ENCODE measurements around the gene NAP1L1.

Gene NAP1L1

DNA sequence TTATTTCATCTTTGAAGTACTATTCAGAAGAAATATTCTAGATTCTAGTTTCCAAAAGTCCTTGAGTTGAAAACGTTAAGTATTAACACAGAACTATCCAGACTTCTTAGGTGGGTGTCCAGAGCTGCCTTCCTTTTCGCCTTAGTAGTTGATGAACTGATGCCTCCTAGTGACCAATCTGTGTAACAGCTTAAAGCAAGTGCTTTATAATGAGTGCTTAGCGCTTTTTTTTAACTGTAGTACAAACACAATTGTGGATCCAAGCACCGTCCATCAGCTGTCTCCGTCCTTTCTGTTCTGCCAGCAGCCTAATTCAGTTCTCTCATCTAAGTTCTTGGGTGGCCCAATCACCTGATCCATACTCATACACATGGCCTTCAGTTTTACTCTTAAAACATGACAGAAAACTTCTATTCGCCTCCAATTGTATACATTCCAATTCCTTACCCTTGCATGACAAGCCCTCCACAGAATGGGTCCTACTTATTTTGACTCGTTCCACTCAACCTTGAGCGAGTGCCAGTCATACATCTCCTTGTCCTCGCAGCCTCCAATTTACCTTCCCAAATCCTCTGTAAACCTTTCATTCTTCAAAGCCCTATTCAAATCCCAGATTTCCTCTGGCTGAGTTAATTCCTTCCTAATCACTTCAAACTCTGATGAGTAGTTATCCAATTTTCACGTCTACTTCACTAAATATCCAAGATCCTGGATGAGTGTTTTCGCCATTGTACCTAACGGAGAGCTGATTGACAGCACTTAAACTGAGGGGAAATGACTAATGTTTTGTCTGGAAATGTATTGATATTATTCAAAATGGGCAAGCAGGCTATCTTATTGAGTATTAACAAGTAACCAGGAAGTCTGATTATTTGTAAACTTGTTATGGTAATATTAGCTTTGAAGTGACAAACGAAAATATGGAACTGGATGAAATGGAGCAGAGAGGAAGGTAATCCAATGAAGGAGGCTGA lies 47.1 kb downstream of the NAP1L1 start:
- peak in 2 of 14 donors; percentile 45 to 46 for DNase-seq

DNA sequence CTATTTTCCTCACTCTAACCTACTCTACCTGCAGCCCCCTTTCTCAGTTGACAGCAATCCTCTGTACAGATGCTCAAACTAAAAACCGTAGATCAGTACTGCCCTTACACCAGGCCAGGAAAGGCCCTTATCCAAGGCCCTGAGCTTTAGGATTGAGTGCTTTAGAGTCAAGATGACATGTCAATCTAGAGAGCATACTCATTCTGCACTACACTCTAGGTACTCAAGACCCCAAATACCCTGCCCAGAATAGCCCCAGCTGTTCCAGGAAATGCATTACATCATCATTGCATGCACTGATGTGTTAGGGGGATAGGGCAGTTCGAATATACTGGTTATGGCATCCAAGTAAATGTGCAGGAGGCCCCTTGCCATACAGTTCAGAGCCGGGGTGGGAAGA lies 49.4 kb downstream of the NAP1L1 start:
- DNase-seq, result no peak

DNA sequence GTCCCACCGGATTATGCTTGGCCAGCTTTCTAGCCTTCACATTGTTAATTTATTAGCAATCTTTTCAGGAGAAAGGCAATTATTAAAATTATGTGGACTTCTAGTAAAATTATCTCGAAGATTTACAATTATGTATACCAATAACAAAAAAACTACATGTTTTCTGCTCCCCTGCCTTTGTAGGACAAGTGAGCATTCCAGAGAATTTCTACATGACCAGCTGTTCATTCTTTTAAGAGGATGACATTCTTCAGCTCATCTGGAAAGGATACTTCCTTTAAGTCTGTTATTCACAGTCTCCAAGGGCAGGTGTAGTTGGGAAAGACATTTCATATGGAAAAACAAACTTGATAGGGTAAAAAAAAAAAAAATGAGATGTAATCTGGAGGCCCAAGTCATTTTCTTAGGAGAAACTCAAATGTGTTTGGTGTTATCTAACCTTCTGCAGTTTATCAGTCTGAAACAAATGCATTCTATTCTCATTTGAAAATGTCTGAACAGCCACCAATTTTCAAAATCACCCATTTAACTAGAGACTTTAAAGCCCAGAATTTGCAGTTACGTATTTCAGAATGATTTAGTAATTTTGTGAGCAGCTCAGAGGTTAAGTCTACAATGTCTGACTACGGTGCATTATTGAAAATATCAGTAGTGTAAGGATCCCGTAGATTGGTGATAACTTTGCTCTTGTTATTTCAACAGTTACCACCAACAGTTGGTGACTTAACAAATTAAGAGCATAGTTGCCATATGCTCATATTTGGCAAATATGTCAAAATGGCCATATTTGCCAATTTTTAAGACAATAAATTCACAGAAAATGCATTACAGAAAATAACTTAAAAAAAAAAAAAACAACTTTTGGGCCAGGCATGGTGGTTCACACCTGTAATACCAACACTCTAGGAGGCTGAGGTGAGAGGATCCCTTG lies 51.1 kb downstream of the NAP1L1 start:
- DNase-seq, result no peak

DNA sequence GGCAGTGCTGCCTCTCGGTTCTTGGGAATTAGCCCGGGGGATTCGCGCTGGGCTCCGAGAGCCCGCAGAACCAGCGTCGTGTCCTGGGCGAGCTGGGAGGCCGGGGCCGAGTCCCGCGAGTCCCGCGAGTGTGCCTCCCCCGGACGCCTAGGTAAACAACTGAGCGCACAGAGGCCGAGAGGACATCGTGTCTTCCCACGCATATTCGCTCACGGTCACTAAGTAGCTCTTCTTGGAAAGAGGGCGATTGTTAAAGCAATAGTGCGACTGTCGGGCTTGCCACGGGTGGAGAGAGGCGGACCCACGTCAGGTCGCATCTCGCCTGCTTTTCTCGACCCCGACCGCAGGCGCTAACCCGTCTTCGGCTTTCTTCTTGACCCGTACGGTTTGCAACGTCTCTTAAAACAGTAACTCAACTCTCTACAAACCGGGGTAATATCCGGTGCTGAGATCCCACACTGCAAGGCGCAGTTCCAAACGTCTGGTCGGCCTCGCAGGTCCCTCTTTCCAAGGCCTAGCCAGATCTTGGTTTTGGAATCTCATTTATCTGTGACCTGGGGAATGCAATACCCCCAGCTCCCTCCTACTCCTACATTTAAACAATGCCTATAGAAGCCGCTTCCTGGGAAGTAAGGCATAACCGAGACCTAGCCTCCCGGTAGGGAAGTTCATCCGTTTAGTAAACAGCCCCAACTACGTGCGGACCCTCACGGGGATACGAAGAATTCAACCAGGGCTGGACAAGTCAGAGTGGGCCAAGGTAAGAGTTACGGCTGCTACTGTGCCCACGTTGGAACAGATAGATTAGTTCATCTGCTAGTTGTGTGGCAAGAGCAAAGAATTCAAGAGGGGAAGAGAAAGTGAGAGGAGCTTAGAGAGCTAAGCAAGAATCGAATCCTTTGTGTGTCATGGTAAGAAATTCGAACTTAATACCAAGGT lies 52.2 kb downstream of the NAP1L1 start:
- DNase-seq, result peak in 5 of 14 donors; percentile 60 to 75 (median 70)

DNA sequence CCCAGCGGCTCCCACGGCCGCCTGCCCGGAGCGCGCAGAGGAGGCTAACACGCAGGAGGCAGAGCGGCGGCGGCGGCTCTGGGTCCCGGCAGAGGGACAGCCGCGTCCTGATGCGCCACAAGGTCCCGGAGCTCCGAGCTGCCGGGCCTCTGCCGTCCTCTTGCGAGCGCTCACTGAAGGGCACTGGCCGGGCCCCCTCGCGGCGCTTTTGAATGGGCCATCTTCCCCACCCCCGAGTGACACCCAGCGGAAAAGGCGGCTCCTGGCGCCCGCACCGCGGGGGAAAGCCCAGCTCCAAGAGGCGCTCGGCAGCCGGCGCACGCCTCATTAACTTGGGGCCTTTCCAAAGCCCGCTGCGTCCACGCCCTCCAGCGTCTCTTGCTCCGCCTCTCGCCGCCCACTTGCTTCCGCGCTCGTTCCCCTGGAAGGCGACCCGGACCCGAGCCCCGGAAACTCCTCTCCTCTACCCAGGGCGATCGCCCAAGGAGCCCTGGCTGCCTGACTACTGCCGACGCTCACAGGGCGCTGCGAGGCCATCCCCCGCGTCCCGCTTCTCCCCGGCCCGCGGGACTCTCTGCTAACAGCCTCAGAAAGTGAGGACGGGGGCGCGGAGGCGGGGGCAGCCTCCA lies 53.0 kb downstream of the NAP1L1 start, which contains the start of gene PHLDA1:
Gene PHLDA1 (minus strand): TSS at position 363 of the 629 bp plus-strand sequence.
- DNase-seq, result peak in 13 of 14 donors; percentile 77 to 96 (median 88)

DNA sequence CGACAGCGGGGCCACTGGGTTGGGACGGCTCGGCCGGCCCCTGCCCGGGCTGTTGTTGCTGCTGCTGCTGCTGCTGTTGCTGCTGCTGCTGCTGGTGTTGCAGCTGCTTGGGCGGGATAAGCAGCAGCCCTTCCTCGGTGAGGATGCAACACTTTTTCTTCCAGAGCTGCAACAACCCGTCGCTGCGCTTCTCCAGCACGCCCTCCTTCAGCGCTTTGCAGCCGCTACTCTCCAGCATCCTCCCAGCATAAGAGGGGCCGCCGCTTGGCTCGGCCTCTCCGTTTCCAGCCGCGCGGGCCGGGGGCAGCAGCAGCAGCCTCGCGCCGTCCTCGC lies 53.4 kb downstream of the NAP1L1 start:
- DNase-seq, result peak in 6 of 14 donors; percentile 55 to 68 (median 64)

DNA sequence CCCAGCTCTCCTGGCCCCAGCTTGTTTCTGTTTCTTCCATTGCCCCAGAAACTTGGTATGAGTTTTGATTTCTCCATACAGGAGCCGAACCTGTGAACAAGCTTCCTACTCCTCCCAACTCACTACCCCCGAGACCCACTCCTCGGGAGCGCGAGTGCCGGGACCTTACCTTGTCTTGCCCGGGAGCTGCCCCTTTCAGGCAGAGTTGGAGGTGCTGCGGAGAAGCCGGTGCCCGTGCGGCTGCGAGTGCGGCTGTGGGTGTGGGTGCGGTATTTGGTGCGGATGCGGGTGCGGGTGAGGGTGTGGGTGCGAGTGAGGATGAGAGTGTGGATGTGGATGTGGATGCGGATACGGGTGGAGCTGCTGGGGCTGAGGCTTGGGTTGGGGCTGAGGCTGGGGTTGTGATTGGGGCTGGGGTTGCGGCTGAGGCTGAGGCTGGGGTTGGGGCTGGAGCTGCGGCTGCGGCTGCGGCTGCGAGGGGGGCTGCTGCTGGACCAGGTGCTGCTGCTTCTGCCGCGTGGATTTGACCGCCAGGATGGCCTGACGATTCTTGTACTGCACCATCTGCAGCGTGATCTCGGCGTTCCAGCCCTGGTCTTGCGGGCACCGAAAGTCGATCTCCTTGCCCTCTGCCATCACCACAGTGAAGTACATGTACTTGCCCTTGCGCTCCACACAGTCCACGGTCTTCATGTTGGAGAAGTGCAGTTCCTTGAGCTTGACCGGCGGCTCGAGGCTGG lies 54.0 kb downstream of the NAP1L1 start:
- DNase-seq, result peak in 6 of 14 donors; percentile 33 to 68 (median 61)

DNA sequence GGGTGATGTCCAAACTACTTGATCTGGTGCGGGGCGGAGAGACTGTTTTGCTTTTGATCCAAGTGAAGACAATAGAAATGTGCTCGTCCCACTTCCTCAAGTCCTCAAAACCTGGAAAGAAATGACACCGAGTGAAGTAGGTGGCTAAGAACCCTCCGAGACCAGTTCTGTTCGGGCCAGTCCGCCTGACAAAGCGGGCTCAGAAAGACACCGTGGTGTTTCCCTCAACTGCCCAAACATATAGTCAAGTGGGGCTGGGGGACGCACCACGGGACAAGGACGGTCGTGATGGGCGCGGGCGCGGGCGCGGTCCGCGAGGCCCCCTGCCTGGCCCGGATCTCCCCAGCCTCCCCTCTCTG lies 54.5 kb downstream of the NAP1L1 start:
- peak in 4 of 14 donors; percentile 31 to 42 (median 36) for DNase-seq

DNA sequence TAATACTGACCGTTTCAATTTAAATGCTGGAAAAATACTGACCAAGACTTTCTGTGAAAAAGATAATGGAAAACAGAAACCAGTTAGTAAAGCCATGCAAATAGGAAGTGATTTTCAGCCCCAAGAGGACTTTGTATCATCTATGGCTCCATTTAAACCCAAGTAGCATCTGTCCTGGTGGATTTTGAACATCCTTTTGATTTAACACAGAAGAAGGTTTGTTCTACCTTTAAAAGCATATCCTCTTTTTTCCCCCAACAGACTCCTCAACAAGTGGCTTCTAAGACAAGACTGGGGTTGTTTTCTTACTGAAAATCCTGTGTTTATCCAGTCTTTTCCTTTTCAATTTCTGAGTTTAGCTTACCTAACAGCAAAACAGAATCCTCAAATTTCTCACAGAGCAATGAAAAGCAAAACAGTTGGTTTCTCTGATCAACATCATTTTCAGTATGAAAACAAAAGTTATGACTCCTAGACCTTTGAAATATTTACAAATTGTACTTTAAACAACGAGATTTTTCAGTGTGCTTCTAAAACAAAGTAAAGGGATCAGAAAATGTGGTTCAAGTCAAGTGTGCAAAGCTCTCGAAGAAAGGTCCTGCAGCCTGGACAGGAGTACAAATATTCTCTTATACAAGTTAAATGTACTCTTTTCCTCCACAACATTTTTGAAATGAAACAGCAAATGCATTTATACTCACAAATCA lies 55.8 kb downstream of the NAP1L1 start:
- no peak for DNase-seq

DNA sequence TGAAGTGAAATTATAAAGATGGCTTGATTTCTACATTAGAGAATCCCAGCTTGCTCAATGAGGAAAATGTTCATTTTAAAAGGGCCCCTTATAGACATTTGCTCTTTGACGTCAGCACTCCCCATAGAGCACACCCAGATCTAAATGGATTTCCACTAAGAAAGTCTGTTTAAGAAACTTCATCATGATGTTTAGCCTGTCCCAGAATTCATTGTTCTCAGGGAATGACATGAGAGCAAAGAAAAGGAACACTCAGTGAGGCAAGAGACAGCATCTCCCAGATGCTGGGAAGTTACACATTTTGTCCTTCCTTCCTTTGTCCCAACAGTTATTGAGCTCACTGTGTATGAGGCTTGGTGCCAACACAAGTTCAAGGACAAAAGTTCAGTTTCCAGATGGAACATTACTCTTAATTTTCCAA lies 57.8 kb downstream of the NAP1L1 start:
- DNase-seq, result no peak

DNA sequence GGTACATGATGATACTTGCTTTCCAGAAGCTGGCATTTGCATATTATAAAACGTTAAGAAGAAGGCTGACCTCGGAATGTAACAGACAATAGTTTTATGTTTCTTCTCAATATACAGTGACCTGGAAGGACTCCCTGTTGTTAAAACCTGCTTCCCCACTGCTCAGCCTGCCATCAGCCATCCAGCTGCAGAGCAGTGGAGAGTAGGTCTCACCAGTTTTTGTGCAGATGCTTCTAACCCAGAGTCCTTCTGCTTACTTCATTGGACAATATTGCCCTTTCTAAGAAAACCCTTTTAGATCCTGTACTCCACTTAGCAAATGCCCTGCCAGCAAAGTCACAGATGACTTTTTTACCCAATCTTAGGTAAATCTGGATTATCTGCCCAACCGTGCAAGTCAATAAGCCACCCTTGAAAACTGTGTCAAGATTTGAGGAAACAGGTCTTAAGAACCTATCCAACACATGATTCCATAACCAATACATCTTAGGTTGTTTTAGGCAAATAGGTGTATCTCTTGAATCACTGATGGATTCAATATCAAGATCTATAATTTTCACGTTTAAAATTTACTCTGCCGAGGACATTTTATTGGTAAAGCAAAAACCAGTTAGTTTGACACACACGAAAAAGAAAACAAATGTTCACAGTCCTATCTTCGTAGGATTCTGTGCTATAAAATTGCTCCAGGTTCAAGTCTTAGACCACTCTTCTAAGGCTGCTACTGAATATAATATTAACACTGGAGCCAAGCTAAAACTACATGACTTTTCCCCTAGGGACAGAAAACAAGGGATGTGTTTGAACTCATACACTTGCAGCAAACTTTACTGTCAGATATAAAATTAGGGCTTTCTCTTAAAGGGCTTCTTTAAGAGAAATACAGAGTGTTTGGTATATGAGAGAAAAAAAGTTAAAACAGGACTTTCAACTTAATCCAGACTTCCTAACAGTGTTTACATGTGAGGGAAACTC lies 58.6 kb downstream of the NAP1L1 start:
- DNase-seq, result no peak

DNA sequence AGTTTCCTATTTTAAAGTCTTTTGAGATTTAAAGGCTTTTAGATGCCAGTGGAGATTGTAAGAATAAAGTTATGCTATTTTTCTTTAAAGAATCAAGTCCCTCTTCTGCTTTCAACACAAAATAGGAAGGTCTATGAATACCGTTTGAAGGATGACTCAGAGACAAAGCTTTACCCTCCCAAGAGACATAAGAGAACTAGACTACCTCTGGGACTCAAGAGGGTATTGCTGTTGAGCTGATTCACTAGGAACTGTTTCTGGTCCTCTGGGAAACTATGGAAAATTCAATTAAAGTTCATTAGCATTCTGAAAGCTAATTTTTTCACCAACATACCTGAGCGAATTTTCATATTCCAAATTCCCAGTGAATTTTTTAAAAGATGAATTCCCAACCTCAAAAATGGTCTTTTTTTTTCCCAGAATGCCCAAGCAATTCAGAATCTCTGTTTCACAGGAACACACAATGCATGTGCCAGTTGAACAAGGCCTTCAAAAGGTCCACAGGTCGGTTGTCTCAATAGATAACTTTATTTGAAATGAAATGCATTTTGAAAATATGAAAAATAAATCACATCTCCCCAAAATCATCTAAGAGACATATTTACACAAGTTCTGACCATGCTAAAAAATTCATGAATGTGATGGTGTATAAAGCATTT lies 59.4 kb downstream of the NAP1L1 start:
- DNase-seq, result no peak

DNA sequence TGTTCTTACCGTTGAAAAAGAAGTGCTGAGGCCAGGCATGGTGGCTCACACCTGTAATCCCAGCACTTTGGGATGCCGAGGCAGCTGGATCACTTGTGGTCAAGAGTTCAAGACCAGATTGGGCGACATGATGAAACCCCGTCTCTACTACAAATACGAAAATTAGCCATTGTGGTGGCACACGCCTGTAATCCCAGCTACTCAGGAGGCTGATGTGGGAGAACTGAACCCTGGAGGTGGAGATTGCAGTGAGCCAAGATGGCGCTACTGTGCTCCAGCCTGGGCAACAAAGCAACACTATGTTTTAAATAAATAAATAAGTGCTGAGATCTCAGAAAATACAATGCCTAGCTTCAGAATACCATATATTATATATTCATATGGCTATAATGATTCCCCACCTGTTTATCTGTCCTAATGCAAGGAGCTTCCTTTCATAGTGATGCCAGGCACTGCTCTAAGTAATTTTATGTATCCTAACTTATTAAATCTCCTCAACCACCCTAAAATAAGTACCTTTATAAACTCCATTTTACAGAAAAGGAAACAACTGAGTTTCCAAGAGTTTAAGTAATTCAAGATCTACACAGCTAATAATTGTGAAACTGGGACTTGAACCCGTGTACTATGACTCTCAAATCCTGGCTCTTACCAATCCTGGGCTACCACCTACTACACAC lies 60.2 kb downstream of the NAP1L1 start:
- no peak for DNase-seq

DNA sequence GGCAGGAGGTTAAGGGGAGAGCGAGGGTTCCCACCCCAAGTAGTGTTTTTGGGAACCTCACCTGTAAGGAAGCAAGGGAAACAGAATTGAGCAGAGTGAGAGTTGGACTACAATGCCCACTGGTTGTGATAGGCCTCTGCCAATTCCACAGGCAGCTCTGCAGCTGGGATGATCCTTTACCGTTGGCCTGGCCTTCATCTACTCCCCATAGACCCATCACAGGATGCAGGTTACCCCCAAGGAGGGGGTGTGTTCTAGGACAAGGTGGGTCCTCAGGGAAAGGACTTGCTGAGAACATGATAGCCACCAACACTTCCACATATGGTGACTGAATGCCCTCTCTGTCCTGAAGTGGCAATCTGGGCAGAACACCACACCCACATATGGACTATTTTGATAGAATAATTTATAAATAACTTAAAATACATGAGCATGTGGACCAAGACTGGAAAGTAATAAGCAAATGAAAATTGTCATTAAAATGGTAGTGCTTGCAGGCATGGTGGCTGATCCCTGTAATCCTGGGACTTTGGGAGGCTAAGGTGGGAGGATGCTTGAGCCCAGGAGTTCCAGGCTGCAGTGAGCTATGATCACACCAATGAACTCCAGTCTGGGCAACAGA lies 61.3 kb downstream of the NAP1L1 start:
- DNase-seq, result no peak

DNA sequence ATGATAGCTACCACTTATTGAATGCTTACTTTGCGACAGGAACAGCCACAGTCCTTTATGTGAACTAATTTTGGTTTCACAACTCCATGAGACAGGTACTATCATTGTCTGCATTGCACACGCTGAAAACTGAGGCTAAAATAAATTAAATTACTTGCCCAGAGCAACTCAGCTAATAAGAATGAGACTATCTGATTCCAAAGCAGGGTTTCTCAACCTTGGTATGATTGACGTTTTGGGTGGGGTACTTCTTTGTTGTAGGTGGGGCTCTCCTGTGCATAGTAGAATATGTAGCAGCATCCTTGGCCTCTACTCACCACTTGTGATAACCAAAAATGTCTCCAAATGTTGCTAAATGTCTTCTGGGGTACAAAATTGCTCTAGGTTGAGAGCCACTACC lies 62.0 kb downstream of the NAP1L1 start:
- no peak for DNase-seq

DNA sequence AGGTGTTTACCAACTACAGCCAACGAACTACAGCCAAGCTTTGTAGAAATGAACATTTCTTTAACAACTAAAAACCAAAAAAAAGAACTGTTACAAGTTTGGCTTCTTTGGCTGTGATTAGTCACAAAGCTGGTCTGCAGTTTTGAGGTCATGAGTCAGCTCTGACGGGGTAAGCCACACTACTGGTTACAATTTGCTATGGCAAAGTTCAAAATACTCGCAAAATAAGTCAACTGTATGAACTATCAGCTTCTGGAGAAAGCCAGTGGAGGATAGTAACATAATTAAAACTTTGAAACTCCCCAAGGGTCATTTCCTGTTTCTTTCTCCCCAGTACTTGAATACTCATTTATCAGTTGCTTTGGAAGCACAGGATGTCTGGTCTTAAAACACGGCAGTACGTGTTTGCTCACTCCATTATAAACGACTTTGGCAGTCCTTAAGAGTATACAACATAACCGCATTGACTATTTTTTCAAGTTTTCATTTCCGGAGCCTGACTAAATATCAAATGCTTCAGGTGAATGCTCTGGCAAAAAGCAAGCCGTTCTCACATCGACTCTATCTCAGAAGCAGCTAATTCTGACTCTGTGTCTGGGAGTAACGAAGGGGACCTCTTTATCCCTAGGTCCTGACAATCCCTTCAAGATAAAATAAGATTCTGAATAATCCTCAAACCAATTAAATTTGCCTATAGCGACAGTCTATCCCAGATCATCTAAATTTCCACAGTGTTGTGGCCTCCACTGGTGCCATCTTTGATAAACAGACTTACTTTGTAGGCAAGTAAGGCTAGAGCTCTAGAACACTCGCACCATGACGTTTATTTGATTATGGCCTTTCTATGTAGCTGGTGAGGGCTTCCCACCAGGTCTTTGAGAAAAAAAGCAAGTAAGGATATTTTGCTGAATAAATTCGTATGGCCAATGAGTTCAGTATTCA lies 63.5 kb downstream of the NAP1L1 start:
- no peak for DNase-seq
